Keratinocyte (primary cell): ENCODE measurements around the gene TSPAN11. TPM values are rescaled to one million over a fixed set of nuclear protein-coding genes. Genes with fewer than 3 reads are reported as not detected.

Source experiments
- DNase-seq: peaks from one replicate; pipeline ENCODE4 v3.0.0-alpha.2; 2011; ENCODE audit warnings: low read depth, missing footprints, low spot score
- FAIRE-seq: peaks from 2 replicates; lab custom pipeline; 2011; peaks lifted over from hg19 to GRCh38; lab: Jason Lieb, UNC
- H2AFZ ChIP-seq: 2 replicates; pipeline ENCODE4 v1.6.0; 2012; ENCODE audit warnings: low read length, control low read depth, inconsistent platforms; ENCODE audit not compliant: control insufficient read depth
- H3K27ac ChIP-seq: 2 replicates; pipeline ENCODE4 v1.5.1; 2011; ENCODE audit warnings: low read length; ENCODE audit not compliant: control insufficient read depth, insufficient read depth
- H3K27me3 ChIP-seq: 3 replicates; pipeline ENCODE4 v1.6.0; 2011; ENCODE audit warnings: low read length; ENCODE audit not compliant: control insufficient read depth, insufficient read depth; ENCODE audit errors: extremely low read depth
- H3K36me3 ChIP-seq, 2 experiments: 2 replicates in 1 of 2; 3 replicates in 1 of 2; pipeline ENCODE4 v1.5.1; 2011; ENCODE audit warnings: low read length in 2 of 2, mild to moderate bottlenecking in 1 of 2; ENCODE audit not compliant: control insufficient read depth in 2 of 2, insufficient read depth in 2 of 2; ENCODE audit errors: extremely low read depth in 1 of 2
- H3K4me1 ChIP-seq: 3 replicates; pipeline ENCODE4 v1.5.1; 2011; ENCODE audit warnings: low read length; ENCODE audit not compliant: control insufficient read depth, insufficient read depth; ENCODE audit errors: extremely low read depth
- H3K4me2 ChIP-seq: 3 replicates; pipeline ENCODE4 v1.6.0; 2011; ENCODE audit warnings: low read depth, low read length; ENCODE audit not compliant: control insufficient read depth, insufficient read depth; ENCODE audit errors: extremely low read depth
- H3K4me3 ChIP-seq, 3 experiments: fragments of 200-600 bp in 1 of 3; sonication (generic) in 1 of 3; 2 replicates in 2 of 3; 3 replicates in 1 of 3; pipeline ENCODE4 v1.5.1; 2011 to 2016; ENCODE audit warnings: low read length in 3 of 3, mild to moderate bottlenecking in 3 of 3, control low read depth in 2 of 3, inconsistent platforms in 1 of 3, low read depth in 1 of 3, mixed read lengths in 1 of 3, mixed run types in 1 of 3, moderate library complexity in 1 of 3; ENCODE audit not compliant: control insufficient read depth in 2 of 3, insufficient read depth in 2 of 3; ENCODE audit errors: extremely low read depth in 1 of 3
- H3K79me2 ChIP-seq: 2 replicates; pipeline ENCODE4 v1.6.0; 2012; ENCODE audit warnings: low read length; ENCODE audit not compliant: control insufficient read depth, insufficient read depth
- H3K9ac ChIP-seq: 3 replicates; pipeline ENCODE4 v1.6.0; 2011; ENCODE audit warnings: low read length; ENCODE audit not compliant: control insufficient read depth, insufficient read depth; ENCODE audit errors: extremely low read depth
- H3K9me1 ChIP-seq: 3 replicates; pipeline ENCODE4 v1.6.0; 2011; ENCODE audit warnings: low read length; ENCODE audit not compliant: control insufficient read depth, insufficient read depth; ENCODE audit errors: extremely low read depth
- H3K9me3 ChIP-seq: 2 replicates; pipeline ENCODE4 v1.5.1; 2012; ENCODE audit warnings: low read depth, low read length; ENCODE audit not compliant: control insufficient read depth
- H4K20me1 ChIP-seq: 3 replicates; pipeline ENCODE4 v1.6.0; 2011; ENCODE audit warnings: low read length; ENCODE audit not compliant: control insufficient read depth, insufficient read depth; ENCODE audit errors: extremely low read depth
- CTCF ChIP-seq, 3 experiments: IDR thresholded peaks in 1 of 3; conservative IDR thresholded peaks in 1 of 3; optimal IDR thresholded peaks in 1 of 3; 2 replicates in 2 of 3; 3 replicates in 1 of 3; pipeline versions ENCODE3 to v1.5.1; 2011; ENCODE audit warnings: low read length in 3 of 3, mild to moderate bottlenecking in 3 of 3, moderate library complexity in 2 of 3, control low read depth in 1 of 3, inconsistent platforms in 1 of 3; ENCODE audit not compliant: insufficient read depth in 2 of 3; ENCODE audit errors: extremely low read depth in 1 of 3
- EZH2 ChIP-seq: IDR thresholded peaks from one replicate; pipeline ENCODE4 v1.6.1; 2012; ENCODE audit warnings: inconsistent platforms, mild to moderate bottlenecking, low read length, moderate library complexity
- dilution Hi-C: fragments of 300-500 bp; cut with MboI; formaldehyde crosslinking; loops from one replicate; pipeline ENCODE4 v1.7.0; 2020; ENCODE audit warnings: low sequenced_read_pairs; ENCODE audit not compliant: extremely low pct_ligation_motif_present
- polyA plus RNA-seq, 5 experiments: library from polyadenylated mRNA; depleted of rRNA in 3 of 5; stranded (reverse) in 3 of 5; stranded (forward) in 1 of 5; unstranded in 1 of 5; fragments of >200 nt; gene quantifications; 1 replicate in 1 of 5; 2 replicates in 3 of 5; 3 replicates in 1 of 5; pipeline versions ENCODE4 v1.2.1 to v1.2.3, GENCODE V29; 2011 to 2012; ENCODE audit warnings: missing spikeins in 2 of 5, low read depth in 1 of 5, low replicate concordance in 1 of 5

Gene TSPAN11
- polyA plus RNA-seq, 1 donor (not counting 4 experiments of a cell fraction or from before 2014, with no cell fraction given) = not detected

DNA sequence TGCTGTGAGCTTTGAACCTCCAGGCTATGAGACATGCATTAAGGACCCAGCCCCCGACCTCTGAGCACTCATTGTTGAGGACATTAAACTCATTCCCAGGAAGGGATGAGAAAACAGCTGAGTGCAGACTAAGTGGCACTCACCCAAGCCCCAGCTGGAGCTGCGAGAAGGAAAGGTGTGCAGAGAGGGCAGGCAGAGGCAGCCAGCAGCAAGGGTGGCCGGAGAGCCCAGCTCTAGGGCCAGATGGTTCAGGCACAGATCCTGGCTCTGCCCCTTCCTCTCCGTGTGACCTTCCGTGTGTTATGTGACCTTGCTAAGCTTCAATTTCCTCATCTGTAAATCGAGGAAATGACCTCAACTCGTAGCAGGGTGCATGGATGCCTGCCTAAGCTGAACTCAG, 3.7 kb downstream of the TSPAN11 start:
- no peak overlapping the region for H3K4me2 ChIP-seq
- no peak for TF ChIP-seq EZH2
- no peak for TF ChIP-seq CTCF (optimal IDR thresholded peaks at IDR 0.05 in 1 of 3, IDR thresholded peaks at IDR 0.05 in 1 of 3, conservative IDR thresholded peaks at IDR 0.05 in 1 of 3; ENCODE audit: extremely low read depth in 1 of 3, insufficient read depth in 2 of 3, low read length in 3 of 3)
- no peaks in the 10 kb centered on the region for H3K36me3 ChIP-seq
- H2AFZ ChIP-seq = no peak overlapping the region
- H3K27me3 ChIP-seq = peaks cover 29% of the 10 kb centered on the region
- dilution Hi-C loops = no loop called here
- H3K4me1 ChIP-seq = no peaks in the 10 kb centered on the region
- no peak overlapping the region for H3K4me3 ChIP-seq
- no peaks in the 10 kb centered on the region for H3K9me1 ChIP-seq
- H3K9me3 ChIP-seq = no peaks in the 10 kb centered on the region
- no peaks in the 10 kb centered on the region for H3K79me2 ChIP-seq
- no peaks in the 10 kb centered on the region for H4K20me1 ChIP-seq
- FAIRE-seq (no peak), DNase-seq (no peak)
- H3K9ac ChIP-seq = no peak overlapping the region
- H3K27ac ChIP-seq = no peak overlapping the region

GRCh38 chr12:30930641-30931040, 4.1 kb downstream of the TSPAN11 start:
- Histone ChIP-seq H3K9me1 (no peaks in the 10 kb centered on the region), H3K9me3 (no peaks in the 10 kb centered on the region), H3K9ac (no peak overlapping the region), H3K27ac (no peak overlapping the region), H4K20me1 (no peaks in the 10 kb centered on the region), H3K79me2 (no peaks in the 10 kb centered on the region), H3K27me3 (peaks cover 25% of the 10 kb centered on the region), H3K4me2 (no peak overlapping the region), H3K4me3 (no peak overlapping the region), H3K4me1 (no peaks in the 10 kb centered on the region), H2AFZ (no peak overlapping the region), H3K36me3 (no peaks in the 10 kb centered on the region)
- dilution Hi-C loops = no loop called here
- no peak for DNase-seq
- no peak for FAIRE-seq
- TF ChIP-seq CTCF (optimal IDR thresholded peaks at IDR 0.05 in 1 of 3, IDR thresholded peaks at IDR 0.05 in 1 of 3, conservative IDR thresholded peaks at IDR 0.05 in 1 of 3; ENCODE audit: extremely low read depth in 1 of 3, insufficient read depth in 2 of 3, low read length in 3 of 3) (no peak), EZH2 (no peak)
